Mucosa of rectum (tissue), 2 donors: Measurements from ENCODE around the gene LSR.
"Not testable (repeated sequence)": the region's sequence is repeated elsewhere in the genome, so short reads cannot be mapped to it uniquely, and the experiment has no call there.

Experiments
- H3K27ac ChIP-seq, 2 donors: one replicate each; pipeline ENCODE4 v1.7.0; 2013; ENCODE audit warnings: inconsistent platforms in 2 of 2, low read depth in 2 of 2, low read length in 2 of 2
- H3K27me3 ChIP-seq, 2 donors: one replicate each; pipeline ENCODE4 v1.7.0; 2013; ENCODE audit warnings: low read length in 2 of 2; ENCODE audit not compliant: control insufficient read depth in 2 of 2, insufficient read depth in 2 of 2
- H3K36me3 ChIP-seq, 2 donors: one replicate each; pipeline ENCODE4 v1.7.0; 2013; ENCODE audit warnings: low read length in 2 of 2; ENCODE audit not compliant: control insufficient read depth in 2 of 2, insufficient read depth in 2 of 2
- H3K4me1 ChIP-seq, 2 donors: one replicate each; pipeline ENCODE4 v1.7.0; 2013; ENCODE audit warnings: low read length in 2 of 2, mild to moderate bottlenecking in 1 of 2; ENCODE audit not compliant: control insufficient read depth in 2 of 2, insufficient read depth in 2 of 2
- H3K4me3 ChIP-seq, 2 donors: one replicate each; pipeline ENCODE4 v1.7.0; 2013; ENCODE audit warnings: low read length in 2 of 2
- H3K9ac ChIP-seq, 2 donors: one replicate each; pipeline ENCODE4 v1.7.0; 2013; ENCODE audit warnings: low read length in 2 of 2, low read depth in 1 of 2, mild to moderate bottlenecking in 1 of 2
- H3K9me3 ChIP-seq, 2 donors: one replicate each; pipeline ENCODE4 v1.7.0; 2013; ENCODE audit warnings: low read length in 2 of 2; ENCODE audit not compliant: control insufficient read depth in 2 of 2
- donor health status: healthy.
- donor health status: Normal muscosa, but diverticular disease.

The LSR gene

GRCh38 chr19:35219008-35219407 lies 29.8 kb upstream of the LSR start:
- Histone ChIP-seq H3K9ac (no peak overlapping the region), H3K4me3 (no peak overlapping the region), H3K4me1 (peaks cover 7 to 9% of the 10 kb centered on the region in 2 donors), H3K27ac (no peak overlapping the region), H3K9me3 (no peaks in the 10 kb centered on the region), H3K36me3 (no peaks in the 10 kb centered on the region), H3K27me3 (no peaks in the 10 kb centered on the region)

DNA sequence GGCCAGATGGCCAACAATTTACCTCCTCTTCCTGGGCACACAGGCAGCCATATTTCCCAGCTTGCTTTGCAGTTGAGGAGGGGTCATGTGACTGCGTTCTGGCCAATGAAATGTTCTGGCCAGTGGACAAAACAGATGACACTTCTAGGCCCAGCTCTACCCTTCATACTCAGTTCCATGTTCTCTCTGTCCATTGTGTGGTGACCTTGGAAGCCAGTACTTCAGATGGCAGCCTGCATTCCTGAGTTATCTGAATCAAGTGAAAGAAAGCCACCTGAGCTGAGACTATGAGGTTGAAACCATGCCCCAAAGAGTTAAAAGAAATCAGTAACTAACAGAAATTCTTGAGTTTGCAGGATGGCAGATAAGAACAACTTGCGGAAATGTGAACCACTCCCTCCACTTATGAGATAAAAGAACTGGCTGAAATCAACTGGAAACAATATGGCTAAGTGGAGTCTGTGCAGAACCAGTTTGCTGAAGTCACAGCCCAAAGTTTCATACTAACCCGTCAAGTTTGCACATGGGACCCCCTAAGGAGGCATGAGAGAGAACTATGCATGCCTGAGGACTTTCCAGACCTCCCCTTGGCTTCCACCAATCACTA lies 28.4 kb upstream of the LSR start:
- H3K4me3 ChIP-seq, result no peak overlapping the region
- peaks cover 0 to 3% of the 10 kb centered on the region in 2 donors for H3K4me1 ChIP-seq
- no peak overlapping the region for H3K27ac ChIP-seq
- H3K9me3 ChIP-seq, result no peaks in the 10 kb centered on the region
- no peak overlapping the region for H3K9ac ChIP-seq
- no peaks in the 10 kb centered on the region for H3K36me3 ChIP-seq
- H3K27me3 ChIP-seq, result no peaks in the 10 kb centered on the region

GRCh38 chr19:35220973-35221590 lies 27.7 kb upstream of the LSR start:
- H3K27ac ChIP-seq, H3K4me1 ChIP-seq, H3K27me3 ChIP-seq, H3K9me3 ChIP-seq, H3K9ac ChIP-seq, H3K36me3 ChIP-seq, H3K4me3 ChIP-seq: not testable (repeated sequence)

- Histone ChIP-seq H3K27ac (no peak overlapping the region), H3K36me3 (no peaks in the 10 kb centered on the region), H3K4me3 (no peak overlapping the region), H3K27me3 (no peaks in the 10 kb centered on the region), H3K9ac (no peak overlapping the region), H3K4me1 (peaks cover 0 to 3% of the 10 kb centered on the region in 2 donors), H3K9me3 (no peaks in the 10 kb centered on the region)
Measured at GRCh38 chr19:35222373-35223015, 26.3 kb upstream of the LSR start.

GRCh38 chr19:35223084-35223790 lies 25.6 kb upstream of the LSR start:
- Histone ChIP-seq H3K4me1 (peaks cover 0 to 3% of the 10 kb centered on the region in 2 donors), H3K9me3 (no peaks in the 10 kb centered on the region), H3K36me3 (no peaks in the 10 kb centered on the region), H3K9ac (no peak overlapping the region), H3K27ac (no peak overlapping the region), H3K4me3 (no peak overlapping the region), H3K27me3 (no peaks in the 10 kb centered on the region)

DNA sequence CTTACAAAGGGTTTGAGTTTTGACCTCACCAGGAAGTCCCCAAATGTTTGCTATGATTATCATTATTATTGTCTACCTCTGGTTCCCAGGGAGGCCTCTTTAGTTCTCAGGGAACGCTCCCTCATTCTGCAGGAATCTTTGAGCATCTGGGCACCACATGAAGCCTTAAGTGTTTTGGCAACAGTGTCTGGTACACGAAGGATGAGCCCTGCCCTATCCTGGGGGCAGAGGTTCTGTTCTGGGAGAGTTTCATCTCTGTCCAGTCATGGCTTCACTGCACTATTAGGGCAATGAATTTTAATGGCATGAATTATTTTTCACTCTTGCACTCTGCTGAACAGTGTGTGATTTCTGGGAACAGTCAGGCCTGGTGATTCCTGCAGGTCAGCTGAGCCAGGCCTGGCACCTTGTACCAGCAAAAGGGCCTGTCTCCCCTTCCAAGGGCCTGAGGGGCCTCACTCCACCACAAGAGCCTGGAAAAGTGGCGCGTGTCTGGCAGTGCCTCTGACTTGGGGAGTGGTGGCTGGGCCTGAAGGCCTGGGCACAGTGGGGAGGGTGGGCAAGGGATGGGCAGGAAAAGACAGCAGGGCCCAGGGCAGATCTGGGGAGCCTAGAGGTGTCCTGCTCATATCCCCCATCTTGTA lies 24.8 kb upstream of the LSR start:
- Histone ChIP-seq H3K27me3 (no peaks in the 10 kb centered on the region), H3K9me3 (no peaks in the 10 kb centered on the region), H3K9ac (no peak overlapping the region), H3K27ac (no peak overlapping the region), H3K36me3 (no peaks in the 10 kb centered on the region), H3K4me1 (peaks cover 0 to 3% of the 10 kb centered on the region in 2 donors), H3K4me3 (no peak overlapping the region)

- peaks cover 0 to 3% of the 10 kb centered on the region in 2 donors for H3K4me1 ChIP-seq
- no peak overlapping the region for H3K27ac ChIP-seq
- H3K4me3 ChIP-seq, result no peak overlapping the region
Measured at GRCh38 chr19:35224681-35225571, 23.9 kb upstream of the LSR start.

DNA sequence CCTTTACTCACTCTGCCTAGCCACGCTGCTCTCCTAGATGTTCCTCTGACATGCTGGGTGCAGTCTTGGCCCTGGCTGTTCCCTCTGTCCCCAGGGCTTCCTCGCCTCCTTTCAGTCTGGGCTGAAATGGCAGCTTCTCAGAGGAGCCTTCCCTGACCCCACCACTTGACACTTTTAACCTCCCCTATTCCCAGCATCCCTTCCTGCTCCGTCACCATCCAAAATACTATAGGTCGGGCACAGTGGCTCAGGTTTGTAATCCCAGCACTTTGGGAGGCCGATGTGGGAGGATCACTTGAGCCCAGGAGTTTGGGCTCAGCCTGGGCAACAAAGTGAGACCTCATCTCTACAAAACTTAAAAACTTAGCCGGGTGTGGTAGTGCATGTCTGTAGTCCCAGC lies 22.9 kb upstream of the LSR start:
- H3K9ac ChIP-seq, result no peak overlapping the region
- no peak overlapping the region for H3K27ac ChIP-seq
- no peaks in the 10 kb centered on the region for H3K9me3 ChIP-seq
- no peaks in the 10 kb centered on the region for H3K36me3 ChIP-seq
- no peaks in the 10 kb centered on the region for H3K27me3 ChIP-seq
- H3K4me1 ChIP-seq, result no peaks in the 10 kb centered on the region
- H3K4me3 ChIP-seq, result no peak overlapping the region

More at GRCh38 chr19:35224681-35225571, 23.9 kb upstream of the LSR start:
- Histone ChIP-seq H3K9ac (no peak overlapping the region), H3K9me3 (no peaks in the 10 kb centered on the region), H3K36me3 (no peaks in the 10 kb centered on the region), H3K27me3 (no peaks in the 10 kb centered on the region)

- H3K4me1 ChIP-seq, result no peaks in the 10 kb centered on the region
- no peak overlapping the region for H3K9ac ChIP-seq
- no peak overlapping the region for H3K27ac ChIP-seq
- no peaks in the 10 kb centered on the region for H3K27me3 ChIP-seq
- H3K36me3 ChIP-seq, result no peaks in the 10 kb centered on the region
- H3K9me3 ChIP-seq, result no peaks in the 10 kb centered on the region
- H3K4me3 ChIP-seq, result no peak overlapping the region
Measured at GRCh38 chr19:35226748-35227147, 22.1 kb upstream of the LSR start.
